Islet precursor cell (in vitro differentiated cells): ENCODE data around the gene CC2D2A.

Source experiments
- DNase-seq: peaks from one replicate; pipeline ENCODE4 v3.0.0-alpha.2; 2018

The CC2D2A gene

GRCh38 chr4:15469402-15470127 is at the start of gene CC2D2A:
Gene CC2D2A, plus strand, starts transcription at chr4:15469882. Its CDS starts 6,051 bp downstream, at chr4:15475933.
- DNase-seq = peak; percentile 75

GRCh38 chr4:15420642-15421041 is 49.0 kb upstream of the CC2D2A start:
- no peak for DNase-seq

DNA sequence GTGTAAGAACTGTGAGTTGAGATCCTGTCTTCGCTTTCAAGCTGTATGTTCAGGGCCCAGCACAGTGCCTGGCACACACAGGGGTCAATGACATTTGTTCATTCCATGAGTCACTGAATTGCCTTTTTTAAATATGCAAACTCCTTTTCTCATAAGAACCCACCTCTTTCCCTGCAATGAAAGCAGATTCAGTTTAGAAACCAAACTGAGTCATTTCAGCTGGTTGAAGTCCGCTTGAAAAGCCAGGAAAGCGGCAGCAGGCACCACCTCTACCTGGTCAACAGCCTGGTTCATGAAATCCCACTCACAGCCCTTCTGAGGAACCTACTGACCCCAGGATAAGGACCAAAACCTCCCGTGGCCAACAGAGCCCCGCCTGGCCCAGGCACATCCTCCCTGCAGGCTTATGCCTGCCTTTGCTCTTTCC is 46.4 kb upstream of the CC2D2A start:
- no peak for DNase-seq

GRCh38 chr4:15425520-15425919 is 44.2 kb upstream of the CC2D2A start:
- no peak for DNase-seq

- no peak for DNase-seq
Observed at GRCh38 chr4:15427161-15427560, 42.5 kb upstream of the CC2D2A start.

DNA sequence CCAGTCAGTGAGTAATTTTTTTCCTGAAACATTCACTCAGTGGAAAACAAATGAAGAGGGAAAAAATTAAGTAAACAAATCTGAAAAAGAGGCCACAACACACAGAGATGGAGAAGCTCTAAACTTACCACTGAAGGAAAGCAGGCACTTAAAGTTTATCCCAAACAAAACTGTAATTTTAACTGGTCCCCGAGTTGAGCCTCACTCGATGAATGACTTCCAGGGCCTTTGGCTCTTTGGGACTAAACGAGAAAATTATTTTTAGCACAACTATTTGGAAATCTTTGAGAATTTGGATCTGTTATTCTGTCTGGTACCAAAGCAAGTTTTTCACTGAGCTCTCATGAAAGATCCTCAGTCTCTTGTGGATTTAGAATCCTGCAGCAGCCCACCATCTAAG is 42.0 kb upstream of the CC2D2A start, which contains the start of gene C1QTNF7:
TSS of gene C1QTNF7 (plus strand) at position 333 of the 400 bp plus-strand sequence. CDS start 7,711 bp downstream, outside the sequence.
- DNase-seq = no peak

- no peak for DNase-seq
Observed at GRCh38 chr4:15428611-15429010, 41.1 kb upstream of the CC2D2A start.

DNA sequence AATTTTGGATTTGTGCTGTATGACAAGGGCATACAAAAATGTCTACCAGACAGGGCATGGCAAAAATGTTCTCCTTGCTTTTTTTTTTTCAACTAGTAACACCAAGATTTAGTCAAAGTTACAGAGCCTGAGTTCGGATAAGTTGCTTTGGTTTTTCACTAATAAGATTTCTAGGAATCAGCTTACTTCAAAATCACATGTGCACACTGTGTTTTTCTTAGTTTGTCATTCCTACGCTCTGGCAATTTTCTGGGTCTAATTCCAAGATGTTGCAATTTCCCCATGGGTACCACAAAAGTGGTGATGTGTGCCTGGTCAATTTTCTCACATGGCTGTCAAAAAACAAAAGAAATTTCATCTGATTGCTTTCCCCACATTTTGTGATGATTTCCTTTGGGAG is 35.6 kb upstream of the CC2D2A start:
- no peak for DNase-seq

GRCh38 chr4:15434676-15435075 is 35.0 kb upstream of the CC2D2A start:
- no peak for DNase-seq

DNA sequence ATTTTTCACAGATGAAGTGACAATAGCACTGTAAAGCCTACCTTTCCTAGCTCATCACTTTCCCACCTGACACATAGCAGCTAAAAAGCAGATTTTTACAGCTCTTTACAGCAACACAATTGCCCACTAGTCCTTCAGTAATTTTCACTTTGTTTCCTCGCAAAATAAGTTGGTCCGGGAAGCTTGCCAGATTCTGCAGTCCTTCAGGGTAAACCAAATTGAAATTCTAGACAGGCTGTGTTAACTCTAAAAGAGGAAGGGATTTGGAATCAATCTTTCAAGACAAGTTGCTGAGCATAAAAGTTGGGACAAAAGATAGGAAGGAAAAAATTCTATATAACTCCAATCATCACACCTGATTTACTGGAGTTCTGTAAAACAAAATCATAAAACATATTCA is 33.2 kb upstream of the CC2D2A start:
- no peak for DNase-seq

DNA sequence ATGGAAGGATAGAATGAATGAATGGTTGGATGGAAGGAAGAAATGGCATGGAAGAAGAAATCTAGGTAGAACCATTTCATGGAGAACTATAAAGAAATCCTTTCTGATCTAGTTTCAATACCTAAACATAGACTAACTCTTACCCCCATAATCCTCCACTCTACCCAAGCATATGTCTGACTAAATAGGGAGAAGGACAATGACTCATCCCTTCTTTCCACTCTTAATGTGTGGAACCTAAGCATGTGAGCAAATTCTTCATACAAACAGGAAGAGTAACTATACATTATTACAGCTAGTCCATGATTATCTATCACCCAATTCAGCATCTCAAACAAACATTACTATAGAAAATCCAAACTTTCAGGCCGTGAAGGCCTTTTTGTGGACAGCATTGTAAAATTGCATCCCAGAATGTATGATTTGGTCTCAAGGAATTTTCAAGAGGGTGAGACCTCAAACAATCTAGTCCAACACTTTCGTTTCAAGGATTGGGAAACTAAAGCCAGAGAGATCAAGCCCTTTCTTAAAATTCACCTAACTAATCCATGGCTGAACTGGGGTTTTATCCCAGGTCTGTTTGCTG is 30.6 kb upstream of the CC2D2A start:
- no peak for DNase-seq

DNA sequence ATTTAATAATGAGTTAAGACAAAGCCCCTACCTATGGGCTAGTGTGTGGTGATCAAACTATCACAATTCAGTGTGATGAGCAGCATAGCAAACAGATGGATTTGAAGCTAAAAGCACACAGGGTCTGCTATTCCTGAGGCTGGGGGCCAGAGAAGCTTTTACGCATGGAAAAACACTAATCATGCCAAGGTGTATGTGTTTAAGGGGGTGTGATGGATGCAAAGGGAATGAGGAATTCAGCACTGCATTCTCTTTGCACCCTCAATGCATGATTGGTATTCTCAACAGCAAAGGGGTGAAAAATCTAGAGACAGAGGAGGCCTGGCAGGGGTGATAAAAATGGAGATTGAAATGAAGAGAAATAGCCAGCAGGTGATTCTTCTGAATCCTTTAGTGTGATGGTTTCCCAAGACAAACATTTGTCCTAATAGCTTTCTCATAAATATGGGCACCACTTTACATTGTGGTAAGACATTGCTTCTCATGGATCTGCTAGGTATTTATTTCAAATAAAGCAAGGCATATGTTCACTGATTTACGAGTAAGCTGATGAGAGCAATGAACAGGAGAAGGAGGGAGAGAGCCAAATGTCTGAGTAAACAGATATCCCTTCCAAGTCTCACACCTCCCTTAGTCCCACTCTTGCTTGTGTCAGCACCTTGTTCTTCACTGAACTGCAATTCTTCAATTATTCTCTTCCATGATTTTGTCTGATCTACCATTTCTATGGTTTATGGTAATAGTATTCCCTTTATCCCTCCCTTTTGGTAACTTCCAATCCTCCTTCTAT is 26.1 kb upstream of the CC2D2A start:
- no peak for DNase-seq

- no peak for DNase-seq
Observed at GRCh38 chr4:15444276-15444675, 25.4 kb upstream of the CC2D2A start.

- DNase-seq = no peak
Observed at GRCh38 chr4:15444879-15445547, 24.7 kb upstream of the CC2D2A start.

- no peak for DNase-seq
Observed at GRCh38 chr4:15451181-15451865, 18.4 kb upstream of the CC2D2A start.

- peak; percentile 71 for DNase-seq
Observed at GRCh38 chr4:15451866-15452765, 17.6 kb upstream of the CC2D2A start.

GRCh38 chr4:15455290-15455689 is 14.4 kb upstream of the CC2D2A start:
- no peak for DNase-seq

- no peak for DNase-seq
Observed at GRCh38 chr4:15457406-15458201, 12.1 kb upstream of the CC2D2A start.

DNA sequence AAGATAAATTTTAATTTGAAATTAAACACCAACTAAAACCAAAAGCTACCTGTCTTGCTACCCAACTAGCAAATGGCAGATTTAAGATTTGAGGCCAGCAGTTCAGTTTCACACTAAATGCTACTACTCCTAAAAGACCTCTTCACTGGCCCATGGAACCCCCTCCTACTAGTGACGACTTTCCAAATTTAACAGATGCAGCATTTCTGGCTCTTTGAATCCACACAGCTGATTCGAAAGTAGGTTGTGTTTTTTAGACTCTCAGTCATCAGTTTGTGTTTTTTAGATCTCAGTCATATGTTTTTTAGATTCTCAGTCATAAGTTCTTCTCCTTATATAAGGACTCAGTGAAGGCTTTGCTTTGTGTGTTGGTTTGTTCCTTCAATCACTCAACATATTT is 11.1 kb upstream of the CC2D2A start:
- DNase-seq = no peak

DNA sequence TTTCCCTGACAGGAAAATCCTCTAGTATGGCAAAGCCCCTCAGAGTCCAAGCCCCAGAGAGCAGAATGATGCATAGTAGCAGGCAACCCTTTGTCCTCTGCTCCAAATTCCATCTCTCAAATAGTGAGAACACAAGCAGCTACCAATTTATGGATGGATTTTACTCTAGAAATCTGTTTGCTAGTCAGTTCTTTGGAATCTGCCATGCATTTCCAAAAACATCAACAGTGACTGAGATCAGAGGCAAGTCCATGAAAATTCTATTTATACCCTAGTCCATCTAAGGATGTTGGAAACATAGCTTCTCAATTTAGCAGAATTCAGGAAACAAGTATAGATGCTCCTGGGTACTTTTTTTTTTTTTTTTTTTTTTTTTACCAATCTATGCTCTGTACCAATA is 10.0 kb upstream of the CC2D2A start:
- no peak for DNase-seq

GRCh38 chr4:15466596-15466995 is 3.1 kb upstream of the CC2D2A start:
- no peak for DNase-seq
